ENCODE results near the gene TMEM74B.
"Not testable (repeated sequence)": the region's sequence is repeated elsewhere in the genome, so short reads cannot be mapped to it uniquely, and the experiment has no call there.

Gene TMEM74B

DNA sequence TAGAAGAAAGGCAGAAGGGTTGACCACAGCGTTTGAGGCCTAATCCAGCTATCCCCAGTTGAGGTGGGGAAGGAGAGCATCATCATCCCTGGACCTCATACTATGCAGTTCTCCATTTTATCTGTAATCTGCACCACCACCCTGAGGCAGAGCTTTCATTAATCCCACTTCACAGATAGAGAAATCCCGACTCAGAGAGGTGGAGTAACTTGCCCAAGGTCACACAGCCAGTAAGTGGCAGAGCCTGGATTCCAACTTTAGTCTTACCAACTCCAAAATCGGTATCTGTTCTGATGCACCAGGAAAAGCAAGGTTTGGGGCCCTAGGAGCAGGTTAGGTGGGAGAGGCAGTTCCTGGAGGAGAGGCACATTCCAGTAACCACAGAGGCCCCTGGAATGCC lies 6.7 kb downstream of the TMEM74B start:
- no peak for DNase-seq

DNA sequence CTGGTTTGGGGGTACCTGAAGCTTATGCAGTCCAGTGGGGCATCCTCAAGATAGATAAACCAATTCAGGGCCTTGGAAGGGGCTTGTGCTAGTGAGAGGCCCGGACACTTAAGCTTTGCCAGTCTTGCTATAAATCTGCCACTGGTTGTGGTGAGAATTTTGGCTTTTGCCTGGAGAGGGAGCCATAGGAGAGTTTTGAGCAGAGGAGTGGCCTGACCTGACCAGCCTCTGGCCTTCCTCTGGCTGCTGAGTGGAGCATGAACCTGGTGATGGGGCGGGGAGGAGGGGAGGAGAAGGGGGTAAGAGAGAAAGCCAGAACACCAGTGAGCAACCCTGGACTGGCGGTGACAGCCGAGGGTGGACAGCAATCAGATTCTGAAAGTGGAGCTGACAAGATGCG lies 7.1 kb downstream of the TMEM74B start:
- no peak for DNase-seq

DNA sequence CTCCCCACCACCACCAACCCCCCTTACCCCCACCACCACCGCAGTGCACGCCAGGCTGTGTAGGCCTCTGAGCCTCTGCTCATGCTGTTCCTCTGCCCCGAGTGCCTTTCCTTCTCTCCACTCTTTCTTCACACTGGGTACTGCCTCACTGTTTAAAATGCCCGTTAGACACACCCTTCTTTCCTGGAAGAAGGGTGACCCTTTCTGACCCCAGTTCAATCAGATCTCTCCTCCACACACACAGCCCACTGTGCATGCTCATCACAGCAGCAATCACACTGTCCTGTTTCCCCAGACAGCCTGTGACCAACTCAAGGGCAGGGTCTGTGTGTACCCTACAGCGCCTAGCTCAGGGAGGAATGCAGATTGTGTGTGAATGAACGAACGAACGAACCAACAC lies 10.0 kb downstream of the TMEM74B start:
- no peak for DNase-seq

DNA sequence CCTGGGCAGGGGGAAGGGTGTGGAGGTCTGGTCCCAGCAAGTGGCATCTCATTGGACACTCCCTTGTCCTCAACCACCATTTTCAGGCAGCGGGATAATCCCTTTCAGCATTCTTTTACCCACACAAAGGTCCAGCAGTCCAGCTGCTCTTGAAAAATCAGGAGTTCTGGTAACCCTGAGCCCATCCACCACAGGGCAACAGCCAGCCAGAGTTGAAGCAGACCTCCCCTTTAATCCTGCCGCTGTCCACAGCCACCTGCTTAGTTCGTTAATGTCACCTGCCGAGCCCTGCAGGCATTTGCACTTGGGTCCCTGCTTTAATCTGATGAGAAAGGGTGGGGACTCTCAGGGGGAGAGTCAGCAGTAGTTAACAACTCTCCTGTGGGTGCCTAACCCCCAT lies 11.1 kb downstream of the TMEM74B start:
- DNase-seq = no peak

DNA sequence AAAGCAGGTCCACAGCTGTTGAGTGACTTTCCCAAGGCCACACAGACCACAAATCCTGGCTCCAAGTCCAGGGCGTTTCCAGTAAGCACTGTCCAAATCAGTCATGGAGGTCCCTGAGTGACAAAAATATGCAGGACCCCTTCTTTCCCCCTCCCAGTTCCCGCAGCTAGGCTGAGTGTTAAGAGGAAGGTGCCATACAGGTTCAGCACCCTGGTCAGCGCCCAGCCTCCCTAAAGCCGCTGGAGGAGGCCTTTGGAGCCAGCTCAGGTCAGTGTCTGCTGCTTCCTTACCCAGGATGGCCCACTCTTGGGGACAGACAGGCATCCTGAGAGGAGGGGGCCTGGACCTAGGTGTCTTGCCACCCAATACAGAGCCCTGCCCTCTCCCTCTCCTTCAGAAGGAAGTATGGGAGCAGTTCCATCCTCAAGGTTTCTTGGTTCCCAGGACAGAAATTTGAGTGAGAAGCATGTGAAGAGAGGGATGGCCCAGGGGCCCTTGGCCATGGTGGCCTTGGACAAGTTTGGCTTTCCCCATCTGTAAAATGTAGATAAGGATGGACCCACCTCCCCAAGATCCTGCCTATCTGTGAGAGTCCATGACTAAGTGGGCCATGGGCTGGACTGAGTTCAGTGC lies 13.2 kb downstream of the TMEM74B start:
- DNase-seq = no peak

DNA sequence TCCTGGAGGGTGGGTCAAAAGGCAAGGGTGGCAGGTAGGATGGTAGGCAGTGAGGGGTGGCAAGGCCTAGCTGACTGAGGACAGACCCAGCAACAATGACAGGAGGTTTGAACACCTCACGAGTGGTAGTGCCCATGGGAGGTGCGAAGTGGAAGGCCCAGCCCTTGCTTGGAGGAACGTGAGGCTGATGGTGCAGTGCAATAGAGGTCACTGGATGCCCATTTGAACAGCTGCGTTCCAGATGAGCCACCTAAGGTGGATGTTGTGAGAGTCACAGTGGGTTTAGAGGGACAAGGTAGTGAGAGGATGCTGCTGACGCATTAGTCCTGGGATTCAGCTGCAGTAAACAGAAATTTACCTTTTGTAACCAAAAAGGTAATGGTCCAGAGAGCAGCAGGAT lies 15.6 kb downstream of the TMEM74B start:
- DNase-seq = no peak

DNA sequence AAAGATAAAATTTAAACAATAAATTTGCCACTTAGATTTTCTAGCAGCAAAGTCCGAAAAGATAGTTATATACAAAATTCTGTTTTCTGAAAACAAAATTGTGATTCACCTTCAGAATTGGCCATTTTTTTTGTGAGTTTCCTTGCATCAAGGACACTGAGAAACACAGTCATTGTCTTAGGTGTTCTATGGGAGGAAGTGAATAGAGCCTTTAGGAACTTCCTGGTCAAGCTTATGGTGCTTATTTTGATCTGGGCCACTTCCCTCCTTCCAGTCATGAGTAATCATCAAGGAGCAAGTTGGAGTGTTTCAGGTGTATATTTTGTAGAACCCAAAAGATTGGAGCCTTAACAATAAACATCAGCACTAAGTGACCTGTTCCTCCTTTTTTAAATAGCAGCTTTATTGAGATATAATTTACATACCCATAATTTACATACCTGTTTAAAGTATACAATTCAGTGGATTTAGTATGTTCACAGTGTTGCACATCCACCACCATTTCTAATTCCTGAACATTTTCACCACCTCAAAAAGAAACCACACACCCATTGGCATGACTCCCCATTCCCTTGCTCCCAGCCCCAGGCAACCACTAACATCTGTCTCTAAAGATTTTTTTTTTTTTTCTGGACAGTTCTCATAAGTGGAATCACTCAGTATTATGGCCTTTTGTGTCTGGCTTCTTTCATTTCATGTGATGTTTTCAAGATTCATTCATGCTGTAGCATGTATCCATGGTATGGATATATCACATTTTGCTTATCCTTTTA lies 17.6 kb downstream of the TMEM74B start:
- no peak for DNase-seq

DNA sequence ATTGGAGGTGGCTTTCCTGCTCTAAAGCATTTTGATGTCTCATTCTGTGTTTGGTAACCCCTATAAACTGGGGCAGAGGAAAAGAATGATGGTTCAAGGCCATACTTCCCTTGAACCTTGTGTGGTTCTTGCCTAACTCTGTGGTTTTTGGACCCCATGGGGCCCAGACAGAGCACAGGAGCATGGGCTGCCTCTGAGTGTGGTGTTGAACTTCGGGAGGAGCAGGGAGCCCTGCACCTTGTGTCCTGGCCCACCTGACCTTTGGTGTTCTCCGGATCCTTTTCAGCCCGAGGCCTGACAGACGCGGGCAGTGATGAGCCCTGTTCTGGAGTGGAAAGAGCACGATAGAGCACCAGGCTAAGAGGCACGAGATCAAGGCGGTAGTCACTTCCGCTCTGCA lies 18.8 kb downstream of the TMEM74B start:
- no peak for DNase-seq

DNA sequence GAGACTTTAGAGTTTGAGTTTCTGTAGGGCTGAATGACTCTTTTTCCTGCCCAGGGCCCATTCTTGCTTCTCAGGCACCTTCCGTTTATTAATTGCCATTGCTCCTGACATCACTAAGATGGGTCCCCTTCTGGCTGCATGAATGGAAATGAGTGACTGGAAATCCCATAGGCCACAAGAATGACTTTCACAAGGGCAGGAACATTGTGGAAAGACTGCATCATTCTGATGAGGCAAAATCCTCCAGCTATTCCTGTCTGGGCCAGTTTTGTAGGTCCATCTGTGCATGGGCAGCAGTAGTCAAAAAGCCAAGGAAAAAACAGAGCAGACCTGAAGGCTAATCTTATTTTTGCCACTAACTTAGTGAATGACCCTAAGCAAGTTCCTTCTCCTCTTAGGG lies 19.3 kb downstream of the TMEM74B start:
- no peak for DNase-seq

DNA sequence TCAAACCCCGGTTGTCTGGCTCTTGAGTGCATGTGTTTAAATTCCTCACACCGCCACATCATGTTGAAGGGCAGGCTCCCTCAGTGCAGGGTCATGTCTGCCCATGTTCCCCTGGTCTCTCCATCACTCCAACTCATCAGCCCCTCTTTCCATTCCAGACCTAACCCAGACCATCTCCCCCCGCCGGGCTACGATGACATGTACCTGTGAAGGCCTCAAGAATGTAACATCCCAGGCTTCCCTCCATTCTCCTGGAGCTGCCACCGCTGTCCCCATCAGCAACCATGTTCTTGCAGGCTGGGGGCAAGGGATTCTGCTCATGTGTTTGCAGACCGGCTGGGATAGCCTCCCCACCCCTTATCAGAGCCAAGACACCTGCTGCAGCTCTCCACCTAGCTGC lies 19.9 kb downstream of the TMEM74B start:
- DNase-seq = no peak

DNA sequence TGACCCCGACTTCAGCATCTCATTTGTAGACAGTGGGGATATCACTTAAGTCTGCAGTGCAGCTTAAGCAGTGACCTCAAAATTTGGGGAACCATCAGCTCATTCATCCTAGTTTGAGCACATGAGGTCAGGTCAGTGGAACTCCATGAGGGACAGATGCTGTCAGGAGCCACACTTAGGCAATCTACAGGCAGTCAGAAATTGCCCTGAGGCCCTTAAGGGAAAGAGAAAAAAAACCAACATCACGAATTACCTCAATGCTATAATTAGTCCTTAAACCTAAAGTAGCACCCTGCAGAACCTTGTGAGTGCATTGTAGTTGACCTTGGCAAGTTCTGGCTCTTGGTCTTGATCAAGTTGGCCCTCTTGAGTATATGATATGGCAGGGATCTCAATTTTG lies 21.1 kb downstream of the TMEM74B start:
- no peak for DNase-seq

DNA sequence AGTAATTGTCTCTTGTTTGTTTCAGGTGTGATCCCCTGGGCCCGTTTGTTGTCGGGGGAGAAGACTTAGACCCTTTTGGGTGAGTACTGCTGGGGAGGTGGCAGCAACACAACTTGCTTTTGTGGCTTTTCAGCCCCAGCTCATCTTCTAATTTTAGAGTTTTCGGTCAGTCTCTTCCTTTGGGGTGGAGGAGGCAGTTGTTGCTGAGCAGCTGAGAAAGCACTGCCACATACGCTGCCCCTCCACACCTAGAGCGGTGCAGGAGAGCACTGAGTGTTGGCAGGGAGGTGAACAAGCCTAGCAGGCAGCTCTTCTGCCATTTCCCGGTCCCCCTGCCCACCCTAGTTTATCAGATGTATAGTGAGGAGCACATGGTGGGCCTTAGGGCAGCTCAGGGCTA lies 21.7 kb downstream of the TMEM74B start:
- no peak for DNase-seq

DNA sequence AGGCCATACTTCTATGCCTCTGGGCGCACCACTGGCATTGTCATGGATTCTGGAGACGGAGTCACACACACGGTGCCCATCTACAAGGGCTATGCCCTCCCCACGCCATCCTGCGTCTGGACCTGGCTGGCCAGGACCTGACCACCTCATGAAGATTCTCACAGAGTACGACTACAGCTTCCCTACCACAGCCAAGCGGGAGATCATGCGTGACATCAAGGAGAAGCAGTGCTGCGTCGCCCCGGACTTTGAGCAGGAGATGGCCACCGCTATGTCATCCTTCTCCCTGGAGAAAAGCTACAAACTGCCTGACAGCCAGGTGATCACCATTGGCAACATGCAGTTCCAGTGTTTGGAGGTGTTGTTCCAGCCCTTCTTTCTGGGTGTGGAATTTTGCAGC lies 23.8 kb downstream of the TMEM74B start:
- DNase-seq = no peak

DNA sequence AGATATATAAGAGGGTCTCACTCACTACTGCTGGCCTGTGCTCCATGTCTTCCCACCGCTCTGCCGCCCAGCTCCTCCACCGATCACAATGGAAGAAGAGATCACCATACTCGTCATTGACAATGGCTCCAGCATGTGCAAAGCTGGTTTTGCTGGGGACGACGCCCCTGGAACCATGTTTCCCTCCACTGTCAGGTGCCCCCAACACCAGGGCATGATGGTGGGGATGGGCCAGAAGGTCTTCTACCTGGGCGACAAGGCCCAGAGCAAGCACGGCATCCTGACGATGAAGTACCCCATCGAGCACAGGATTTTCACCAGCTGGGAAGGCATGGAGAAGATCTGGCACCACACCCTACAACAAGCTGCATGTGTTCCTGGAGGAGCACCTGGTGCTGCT lies 24.3 kb downstream of the TMEM74B start:
- no peak for DNase-seq

DNA sequence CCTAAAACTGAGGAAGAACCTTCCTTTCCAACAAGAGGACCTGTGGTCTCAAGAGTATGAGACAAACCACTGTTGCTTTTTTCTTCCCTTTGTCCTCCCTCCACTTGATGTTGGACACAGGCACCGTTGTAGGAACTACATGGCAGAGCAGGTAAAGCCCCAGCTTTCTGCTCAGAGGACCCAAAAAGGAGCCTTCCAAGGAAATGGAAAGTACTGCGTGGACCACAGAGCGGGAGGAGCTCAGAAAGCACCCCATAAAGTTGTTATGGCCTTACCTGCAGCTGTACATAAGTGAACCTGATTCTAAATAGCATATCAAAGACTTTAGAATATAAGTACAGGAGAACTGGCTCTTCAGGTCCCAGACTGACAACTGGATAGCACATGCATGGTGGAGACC lies 29.4 kb downstream of the TMEM74B start:
- no peak for DNase-seq

DNA sequence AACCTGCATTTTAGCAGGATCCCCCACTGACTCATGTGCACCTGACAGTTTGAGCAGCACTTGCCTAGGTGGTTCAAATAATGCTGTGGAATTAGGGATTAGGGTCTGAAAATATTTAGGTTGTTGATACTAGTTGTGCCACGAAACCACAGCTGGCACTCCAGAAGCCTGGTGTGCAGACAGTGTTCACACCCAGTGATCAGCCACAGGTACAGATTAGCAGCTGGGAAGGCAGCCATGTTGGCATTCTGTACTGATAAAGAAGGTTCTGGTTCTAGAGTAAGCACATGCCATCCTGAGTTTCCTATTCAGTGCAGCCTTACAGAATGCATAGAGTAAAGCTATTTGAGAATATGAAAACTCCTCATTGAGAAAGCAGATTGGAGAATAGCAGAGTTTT lies 30.1 kb downstream of the TMEM74B start:
- DNase-seq = no peak

DNA sequence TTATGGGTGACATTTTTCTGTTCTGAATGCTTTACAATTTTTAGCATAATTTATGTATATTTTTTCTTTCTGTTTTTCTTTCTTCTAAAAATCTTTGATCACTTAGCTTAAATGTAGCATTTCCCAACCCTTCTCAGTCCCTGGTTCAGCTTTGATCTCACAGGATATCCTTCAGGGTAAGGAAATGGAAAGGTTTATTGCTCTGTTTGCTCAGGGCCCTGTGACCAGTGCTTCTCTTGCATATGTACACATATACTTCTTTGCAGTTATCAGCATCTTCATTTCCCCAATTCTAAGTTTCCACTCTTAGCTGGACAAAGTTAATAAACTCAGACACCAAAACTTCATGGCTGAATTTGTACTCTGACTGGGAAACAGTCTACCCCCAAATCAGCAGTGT lies 30.6 kb downstream of the TMEM74B start:
- no peak for DNase-seq

DNA sequence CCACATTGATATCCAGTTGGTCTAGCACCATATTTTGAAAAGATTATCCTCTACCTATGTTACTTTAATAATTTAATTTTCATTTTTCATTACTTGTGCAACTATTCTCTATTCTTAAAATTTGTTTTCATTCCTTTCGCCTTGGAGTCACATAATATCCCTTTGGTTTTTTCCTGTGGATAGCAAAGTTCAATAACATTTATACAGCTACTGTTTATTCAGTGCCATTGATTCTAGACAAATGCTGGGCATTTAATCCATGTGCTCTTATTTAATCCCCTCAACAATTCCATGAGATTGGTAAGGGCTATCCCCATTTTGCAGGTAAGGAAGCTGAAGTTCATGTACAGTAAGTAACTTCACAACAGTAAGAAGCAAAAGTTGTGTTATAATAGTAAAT lies 33.8 kb downstream of the TMEM74B start:
- DNase-seq = no peak

DNA sequence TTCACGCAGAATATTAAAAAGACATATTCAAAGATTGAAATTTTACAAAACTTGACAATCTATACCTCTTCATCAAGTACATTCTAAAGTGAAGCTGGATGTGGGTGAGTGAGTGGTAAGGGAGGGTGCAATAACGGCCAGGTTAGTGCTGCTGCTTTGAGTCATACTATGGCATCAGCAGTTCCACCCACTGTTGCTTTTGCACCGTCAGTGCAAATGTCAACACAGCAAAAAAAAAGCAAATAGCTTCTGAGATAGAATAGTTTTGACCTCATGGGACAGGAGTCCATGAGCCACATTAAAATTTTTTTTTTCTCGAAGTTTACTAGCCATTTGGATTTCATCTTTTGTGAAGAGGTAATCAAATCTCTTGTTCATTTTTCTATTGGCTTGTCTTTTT lies 34.6 kb downstream of the TMEM74B start:
- DNase-seq = no peak

DNA sequence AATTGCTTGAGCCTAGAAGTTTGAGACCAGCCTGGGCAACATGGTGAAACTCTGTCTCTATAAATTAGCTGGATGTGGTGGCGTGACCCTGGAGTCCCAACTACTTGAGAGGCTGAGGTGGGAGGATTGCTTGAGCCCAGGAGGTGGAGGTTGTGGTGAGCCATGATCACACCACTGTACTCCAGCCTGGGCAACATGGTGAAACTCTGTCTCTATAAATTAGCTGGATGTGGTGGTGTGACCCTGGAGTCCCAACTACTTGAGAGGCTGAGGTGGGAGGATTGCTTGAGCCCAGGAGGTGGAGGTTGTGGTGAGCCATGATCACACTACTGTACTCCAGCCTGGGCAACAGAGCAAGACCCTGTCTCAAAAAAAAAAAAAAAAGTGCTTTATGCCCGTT lies 35.0 kb downstream of the TMEM74B start:
- DNase-seq = not testable (repeated sequence)

DNA sequence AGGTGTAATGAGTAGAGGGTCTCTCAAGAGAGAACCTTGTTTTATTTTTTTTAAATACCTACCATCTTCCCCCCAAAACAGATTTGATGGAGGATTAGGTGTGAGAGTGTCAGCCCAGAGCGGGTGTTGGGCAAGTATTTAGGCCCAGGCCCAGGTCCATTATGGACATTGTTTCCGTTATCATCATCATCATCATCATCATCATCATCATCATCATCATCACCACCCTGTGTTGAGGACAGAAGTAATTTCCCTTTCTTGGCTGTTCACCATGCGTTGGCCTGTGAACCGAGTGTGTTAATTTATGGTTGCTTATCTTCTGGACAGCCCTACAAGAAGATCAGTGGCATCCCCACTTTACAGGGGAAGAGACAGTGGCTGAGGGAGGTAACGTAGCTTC lies 37.8 kb downstream of the TMEM74B start:
- no peak for DNase-seq

DNA sequence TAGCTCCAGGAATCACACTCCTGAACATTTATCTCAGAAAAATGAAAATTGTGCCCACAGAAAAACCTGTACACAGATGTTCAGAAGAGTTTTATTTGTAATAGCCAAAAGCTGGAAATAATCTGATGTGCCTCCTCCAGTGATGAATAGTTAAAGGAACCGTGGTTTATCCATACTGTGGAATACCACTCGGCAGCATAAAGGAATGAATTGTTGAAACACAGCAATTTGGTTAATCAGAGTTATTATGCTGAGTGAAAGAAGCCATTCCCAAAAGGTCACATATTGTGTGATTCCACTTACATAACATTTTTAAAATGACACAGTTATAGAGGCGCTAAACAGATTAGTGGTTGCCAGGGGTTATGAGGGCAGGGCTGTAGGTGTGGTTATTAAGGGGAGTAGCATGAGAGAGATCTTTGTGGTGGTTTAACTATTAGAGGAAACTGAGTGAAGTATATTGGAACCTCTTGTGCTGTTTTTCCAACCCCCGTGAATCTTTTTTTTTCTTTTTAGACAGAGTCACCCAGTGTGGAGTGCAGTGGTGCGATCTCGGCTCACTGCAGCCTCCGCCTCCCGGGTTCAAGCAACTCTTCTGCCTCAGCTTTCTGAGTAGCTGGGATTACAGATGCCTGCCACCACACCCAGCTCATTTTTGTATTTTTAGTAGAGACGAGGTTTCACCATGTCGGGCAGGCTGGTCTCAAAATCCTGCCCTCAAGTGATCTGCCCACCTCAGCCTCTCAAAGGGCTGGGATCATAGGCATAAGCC lies 40.2 kb downstream of the TMEM74B start:
- no peak for DNase-seq

DNA sequence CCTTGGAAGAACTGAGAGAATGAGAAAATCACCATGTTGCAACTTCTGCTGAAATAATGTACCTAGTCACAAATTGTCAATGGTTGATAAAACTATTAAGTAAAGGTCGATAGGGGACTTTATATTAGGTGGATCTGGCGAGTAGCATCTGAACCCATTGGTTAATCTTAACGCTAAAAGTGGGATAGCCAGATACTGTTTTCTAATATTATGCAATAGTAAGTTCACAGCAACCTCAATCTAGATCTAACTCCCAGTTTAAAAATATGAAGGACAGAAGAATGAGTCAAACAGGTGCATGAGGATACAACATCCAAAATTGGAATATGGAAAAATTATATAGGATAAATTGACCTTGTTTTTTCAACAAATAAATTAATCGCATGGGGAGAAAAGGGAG lies 47.5 kb downstream of the TMEM74B start:
- DNase-seq = no peak

DNA sequence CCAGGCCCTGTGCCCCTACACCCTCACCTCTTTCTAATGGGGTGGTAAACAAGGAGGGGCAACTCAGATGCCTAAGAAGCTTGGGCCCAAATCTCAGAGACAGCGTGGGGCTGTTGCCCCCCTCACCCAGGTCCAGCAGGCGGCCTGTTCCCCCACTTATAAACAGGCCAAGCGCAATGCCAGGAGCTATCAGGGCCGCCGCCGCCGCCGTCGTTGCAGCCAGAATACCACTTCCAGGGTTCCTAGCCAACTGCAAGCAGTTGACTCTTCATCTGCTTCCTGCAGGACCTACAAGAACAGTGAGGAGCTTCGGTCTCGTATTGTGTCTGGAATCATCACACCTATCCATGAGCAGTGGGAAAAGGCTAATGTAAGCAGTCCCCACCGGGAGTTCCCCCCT lies 49.9 kb downstream of the TMEM74B start:
- DNase-seq = no peak

Data from left hindlimb (tissue), 1 donor.